HCT116 (cell line): ENCODE data around the gene ZNF862. TPM values are rescaled to one million over a fixed set of nuclear protein-coding genes. Genes with fewer than 3 reads are reported as not detected.

ENCODE experiments used
- ATAC-seq: fragments of 200-7000 bp; cut with Tn5 transposase; 2 replicates; pipeline ENCODE4 v1.9.1; 2020; ENCODE audit warnings: mild to moderate bottlenecking, moderate library complexity
- BruUV-seq: library from RNA; stranded (reverse); fragments of 400-500 nt; replicated peaks from 2 replicates; lab custom pipeline; 2021; lab: Mats Ljungman, UMichigan
- CTCF ChIA-PET: fragments of 300-600 bp; sonication (Branson Sonifier 250); formaldehyde crosslinking; loops from one replicate; lab custom pipeline; 2021; ENCODE audit warnings: antibody characterized with exemption; lab: Charles Lee
- POLR2A ChIA-PET: fragments of 300-600, 350-600 bp; sonication (Branson Sonifier 250); formaldehyde crosslinking; loops from one replicate; lab custom pipeline; 2021; ENCODE audit warnings: antibody characterized with exemption; lab: Charles Lee
- RAD21 ChIA-PET, 2 experiments: fragments of 300-600 bp; sonication (Branson Sonifier 250); formaldehyde crosslinking; loops; one replicate each; lab custom pipeline; 2023; ENCODE audit warnings: low total read pairs in 2 of 2; ENCODE audit not compliant: uncharacterized antibody in 2 of 2, unreplicated experiment in 2 of 2, low non-redundant PET in 1 of 2; lab: Charles Lee
- DNase-seq: peaks from one replicate; pipeline ENCODE4 v3.0.0-alpha.2; 2010; ENCODE audit warnings: low read depth, low spot score
- H2AFZ ChIP-seq: fragments of 200-600 bp; shearing (Covaris generic), sonication (generic); 2 replicates; pipeline ENCODE4 v1.6.1; 2017; ENCODE audit warnings: low read depth, mixed run types, mixed read lengths, antibody characterized with exemption, low read length; ENCODE audit not compliant: poor library complexity, severe bottlenecking
- H3K27ac ChIP-seq: 2 replicates; pipeline ENCODE4 v1.5.1; 2012; ENCODE audit warnings: low read depth, low read length
- H3K27me3 ChIP-seq: fragments of 200-600 bp; sonication (generic); 2 replicates; pipeline ENCODE4 v1.6.1; 2016; ENCODE audit warnings: mixed run types, low read length, mixed read lengths; ENCODE audit not compliant: insufficient read depth
- H3K36me3 ChIP-seq, 2 experiments: fragments of 200-500 bp in 1 of 2; fragments of 200-600 bp in 1 of 2; sonication (Bioruptor generic) in 1 of 2; sonication (generic) in 1 of 2; 2 replicates each; pipeline versions ENCODE4 v1.5.1 to v1.6.1; 2014 to 2016; ENCODE audit warnings: low read length in 2 of 2, inconsistent platforms in 1 of 2, mixed read lengths in 1 of 2, mixed run types in 1 of 2; ENCODE audit not compliant: insufficient read depth in 2 of 2, control insufficient read depth in 1 of 2
- H3K4me1 ChIP-seq, 2 experiments: fragments of 200-600 bp in 1 of 2; sonication (generic) in 1 of 2; 2 replicates each; pipeline versions ENCODE4 v1.5.1 to v1.6.1; 2012 to 2017; ENCODE audit warnings: low read length in 2 of 2, inconsistent platforms in 1 of 2, mild to moderate bottlenecking in 1 of 2, mixed read lengths in 1 of 2, mixed run types in 1 of 2, moderate library complexity in 1 of 2; ENCODE audit not compliant: insufficient read depth in 2 of 2, control insufficient read depth in 1 of 2
- H3K4me2 ChIP-seq: fragments of 200-600 bp; sonication (generic); 2 replicates; pipeline ENCODE4 v1.6.1; 2017; ENCODE audit warnings: mixed run types, low read length, mixed read lengths
- H3K4me3 ChIP-seq, 2 experiments: fragments of 200-600 bp in 1 of 2; sonication (generic) in 1 of 2; replicated peaks in 1 of 2; 2 replicates each; pipeline ENCODE4 v1.5.1; 2011 to 2016; ENCODE audit warnings: low read length in 2 of 2, control low read depth in 1 of 2, low read depth in 1 of 2, mild to moderate bottlenecking in 1 of 2, mixed read lengths in 1 of 2, mixed run types in 1 of 2
- H3K79me2 ChIP-seq: fragments of 200-600 bp; sonication (generic); 2 replicates; pipeline ENCODE4 v1.6.1; 2017; ENCODE audit warnings: mild to moderate bottlenecking, mixed run types, low read length, moderate library complexity, mixed read lengths; ENCODE audit not compliant: insufficient read depth
- H3K9ac ChIP-seq: fragments of 200-600 bp; sonication (generic); 2 replicates; pipeline ENCODE4 v1.6.1; 2016; ENCODE audit warnings: low read length, mixed read lengths
- H3K9me2 ChIP-seq: fragments of 200-600 bp; sonication (generic), shearing (Covaris generic); 2 replicates; pipeline ENCODE4 v1.6.1; 2017; ENCODE audit warnings: mixed run types, mild to moderate bottlenecking, moderate library complexity; ENCODE audit not compliant: insufficient read depth
- H3K9me3 ChIP-seq, 2 experiments: fragments of 200-500 bp in 1 of 2; fragments of 200-600 bp in 1 of 2; sonication (Bioruptor generic) in 1 of 2; sonication (generic) in 1 of 2; 2 replicates each; pipeline ENCODE4 v1.6.1; 2014 to 2017; ENCODE audit warnings: low read length in 2 of 2, mixed read lengths in 2 of 2, inconsistent platforms in 1 of 2, low read depth in 1 of 2, mild to moderate bottlenecking in 1 of 2, mixed run types in 1 of 2, moderate library complexity in 1 of 2; ENCODE audit not compliant: control insufficient read depth in 1 of 2, insufficient read depth in 1 of 2
- H4K20me1 ChIP-seq: fragments of 200-600 bp; sonication (generic), shearing (Covaris generic); 2 replicates; pipeline ENCODE4 v1.6.1; 2017; ENCODE audit warnings: mixed run types, mild to moderate bottlenecking, moderate library complexity; ENCODE audit not compliant: insufficient read depth
- ATF3 ChIP-seq: IDR thresholded peaks from 2 replicates; pipeline ENCODE4 v1.6.1; 2012
- CBX3 ChIP-seq: IDR thresholded peaks from 2 replicates; pipeline ENCODE4 v1.6.1; 2012; ENCODE audit warnings: low read depth
- RAD21 ChIP-seq: IDR thresholded peaks from 2 replicates; pipeline ENCODE4 v1.6.1; 2012; ENCODE audit warnings: low read depth, mild to moderate bottlenecking
- ZBTB33 ChIP-seq: IDR thresholded peaks from 2 replicates; pipeline ENCODE4 v1.6.1; 2011; ENCODE audit warnings: mild to moderate bottlenecking, low read length, moderate library complexity; ENCODE audit not compliant: insufficient replicate concordance; ENCODE audit errors: extremely low read depth
- ZFX ChIP-seq: fragments of 450-650 bp; IDR thresholded peaks from 2 replicates; pipeline ENCODE4 v1.6.1; 2017
- ZNF274 ChIP-seq: fragments of 200-500 bp; sonication (Bioruptor generic); IDR thresholded peaks from 2 replicates; pipeline ENCODE4 v1.6.1; 2014; ENCODE audit warnings: mild to moderate bottlenecking, low read depth, low read length, inconsistent platforms
- intact Hi-C: fragments of 100-400 bp; cut with micrococcal nuclease; formaldehyde crosslinking; loops from 2 replicates; pipeline ENCODE4 v1.10.0; 2022
- total RNA-seq: library from RNA; stranded (reverse); gene quantifications from one replicate; pipeline ENCODE4 v1.2.1, GENCODE V29; 2021; ENCODE audit not compliant: unreplicated experiment

The ZNF862 gene
- total RNA-seq, 1 experiment from 2014 or later, result 8.5 TPM

- TF ChIP-seq ZFX, result no peak
These were observed 37.1 kb upstream of the ZNF862 start (continued) for GRCh38 chr7:149801002-149801566.

- DNase-seq (no peak), ATAC-seq (no peak)
- TF ChIP-seq RAD21 (no peak), ZBTB33 (no peak), ATF3 (no peak), ZNF274 (no peak), CBX3 (no peak)
- no peak overlapping the region for H3K9ac ChIP-seq
- POLR2A ChIA-PET, result no interaction called here
- no peaks in the 10 kb centered on the region for H3K36me3 ChIP-seq
- CTCF ChIA-PET, result no interaction called here
- H4K20me1 ChIP-seq, result no peaks in the 10 kb centered on the region
- no peaks in the 10 kb centered on the region for H3K27me3 ChIP-seq
- no TSS peak for BruUV-seq
- intact Hi-C loops, result no loop called here
- no peaks in the 10 kb centered on the region for H3K4me1 ChIP-seq
- no peaks in the 10 kb centered on the region for H3K9me3 ChIP-seq
- H3K27ac ChIP-seq, result no peak overlapping the region
- H2AFZ ChIP-seq, result no peak overlapping the region
- H3K9me2 ChIP-seq, result no peaks in the 10 kb centered on the region
- H3K79me2 ChIP-seq, result no peaks in the 10 kb centered on the region
- no peak overlapping the region for H3K4me2 ChIP-seq
- RAD21 ChIA-PET, result no interaction called here
- H3K4me3 ChIP-seq, result no peak overlapping the region
These were observed 36.4 kb upstream of the ZNF862 start for GRCh38 chr7:149801816-149802215.
